ENCODE data around the gene LSM3.

LSM3 gene

DNA sequence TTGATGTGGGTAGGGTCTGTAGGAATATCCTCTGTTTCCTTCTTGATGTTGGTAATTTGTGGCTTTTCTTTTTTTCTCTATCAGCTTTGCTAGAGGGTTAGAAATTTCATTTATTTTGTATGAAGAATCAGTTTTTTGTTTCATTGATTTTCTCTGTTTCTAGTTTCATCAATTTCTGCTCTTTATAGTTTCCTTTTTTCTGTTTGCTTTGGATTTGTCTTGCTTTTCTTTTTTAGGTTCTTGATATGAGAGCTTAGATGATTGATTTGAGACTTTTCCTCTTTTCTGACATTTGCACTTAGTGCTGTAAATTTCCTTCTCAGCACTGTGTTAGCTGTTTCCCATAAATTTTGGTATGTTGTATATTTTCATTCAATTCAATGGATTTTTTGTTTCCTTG lies 61.3 kb downstream of the LSM3 start:
- no peaks in the 10 kb centered on the region for H3K36me3 ChIP-seq (ENCODE audit: low read depth)
- H3K9me3 ChIP-seq (ENCODE audit: severe bottlenecking) = no peaks in the 10 kb centered on the region
- no peak for DNase-seq (ENCODE audit: low spot score)
- ATAC-seq (ENCODE audit: low read depth) = no peak
- no peaks in the 10 kb centered on the region for H3K27me3 ChIP-seq (ENCODE audit: insufficient read depth, poor library complexity, severe bottlenecking)
- TF ChIP-seq, protein P1, sequence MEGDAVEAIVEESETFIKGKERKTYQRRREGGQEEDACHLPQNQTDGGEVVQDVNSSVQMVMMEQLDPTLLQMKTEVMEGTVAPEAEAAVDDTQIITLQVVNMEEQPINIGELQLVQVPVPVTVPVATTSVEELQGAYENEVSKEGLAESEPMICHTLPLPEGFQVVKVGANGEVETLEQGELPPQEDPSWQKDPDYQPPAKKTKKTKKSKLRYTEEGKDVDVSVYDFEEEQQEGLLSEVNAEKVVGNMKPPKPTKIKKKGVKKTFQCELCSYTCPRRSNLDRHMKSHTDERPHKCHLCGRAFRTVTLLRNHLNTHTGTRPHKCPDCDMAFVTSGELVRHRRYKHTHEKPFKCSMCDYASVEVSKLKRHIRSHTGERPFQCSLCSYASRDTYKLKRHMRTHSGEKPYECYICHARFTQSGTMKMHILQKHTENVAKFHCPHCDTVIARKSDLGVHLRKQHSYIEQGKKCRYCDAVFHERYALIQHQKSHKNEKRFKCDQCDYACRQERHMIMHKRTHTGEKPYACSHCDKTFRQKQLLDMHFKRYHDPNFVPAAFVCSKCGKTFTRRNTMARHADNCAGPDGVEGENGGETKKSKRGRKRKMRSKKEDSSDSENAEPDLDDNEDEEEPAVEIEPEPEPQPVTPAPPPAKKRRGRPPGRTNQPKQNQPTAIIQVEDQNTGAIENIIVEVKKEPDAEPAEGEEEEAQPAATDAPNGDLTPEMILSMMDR (IDR thresholded peaks at IDR 0.05; ENCODE audit: poor library complexity, severe bottlenecking) = no peak
- no peak overlapping the region for H3K4me3 ChIP-seq (ENCODE audit: severe bottlenecking)
- H3K4me1 ChIP-seq (ENCODE audit: insufficient read depth, poor library complexity, severe bottlenecking) = peaks cover 8% of the 10 kb centered on the region
- no peak overlapping the region for H3K27ac ChIP-seq (ENCODE audit: poor library complexity, severe bottlenecking)

DNA sequence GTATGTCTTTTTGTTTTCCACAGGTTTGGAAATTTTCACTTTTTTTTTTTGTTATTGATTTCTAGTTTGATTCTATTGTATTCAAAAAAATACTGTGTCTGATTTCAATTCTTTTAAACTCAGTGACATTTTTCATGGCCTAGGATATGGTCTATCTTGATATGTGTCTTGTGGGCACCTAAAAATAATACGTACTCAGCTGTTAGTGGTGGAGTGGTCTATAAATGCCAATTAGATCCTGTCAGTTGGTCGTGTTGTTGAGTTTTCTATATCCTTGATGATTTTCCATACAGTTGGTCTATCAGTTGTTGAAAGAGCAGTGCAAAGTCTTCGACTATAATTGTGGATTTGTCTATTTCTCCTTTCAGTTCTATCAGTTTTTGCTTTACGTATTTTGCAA lies 61.7 kb downstream of the LSM3 start:
- H3K36me3 ChIP-seq (ENCODE audit: low read depth) = no peaks in the 10 kb centered on the region
- ATAC-seq (ENCODE audit: low read depth) (no peak), DNase-seq (ENCODE audit: low spot score) (no peak)
- no peak overlapping the region for H3K4me3 ChIP-seq (ENCODE audit: severe bottlenecking)
- no peaks in the 10 kb centered on the region for H3K27me3 ChIP-seq (ENCODE audit: insufficient read depth, poor library complexity, severe bottlenecking)
- TF ChIP-seq, protein P1 (IDR thresholded peaks at IDR 0.05; ENCODE audit: poor library complexity, severe bottlenecking) = no peak
- peaks cover 4% of the 10 kb centered on the region for H3K4me1 ChIP-seq (ENCODE audit: insufficient read depth, poor library complexity, severe bottlenecking)
- no peaks in the 10 kb centered on the region for H3K9me3 ChIP-seq (ENCODE audit: severe bottlenecking)
- H3K27ac ChIP-seq (ENCODE audit: poor library complexity, severe bottlenecking) = no peak overlapping the region

DNA sequence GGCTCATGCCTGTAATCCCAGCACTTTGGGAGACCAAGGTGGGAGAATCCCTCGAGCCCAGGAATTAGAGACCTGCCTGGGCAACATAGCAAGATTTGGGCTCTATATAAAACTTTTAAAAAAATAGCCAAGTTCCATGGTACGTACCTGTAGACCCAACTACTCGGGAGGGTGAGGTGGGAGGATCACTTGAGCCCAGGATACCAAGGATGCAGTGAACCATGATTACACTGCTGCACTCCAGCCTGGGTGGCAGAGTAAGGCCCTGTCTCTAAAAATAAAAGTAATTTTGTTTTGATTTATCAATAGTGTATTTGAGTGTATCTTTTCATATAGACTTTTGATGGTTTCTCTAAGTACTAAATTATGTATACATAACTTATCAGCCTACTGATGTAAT lies 63.1 kb downstream of the LSM3 start:
- H3K9me3 ChIP-seq (ENCODE audit: severe bottlenecking) = no peaks in the 10 kb centered on the region
- ATAC-seq (ENCODE audit: low read depth) = no peak
- no peaks in the 10 kb centered on the region for H3K27me3 ChIP-seq (ENCODE audit: insufficient read depth, poor library complexity, severe bottlenecking)
- no peaks in the 10 kb centered on the region for H3K4me1 ChIP-seq (ENCODE audit: insufficient read depth, poor library complexity, severe bottlenecking)
- TF ChIP-seq, protein P1 (IDR thresholded peaks at IDR 0.05; ENCODE audit: poor library complexity, severe bottlenecking) = no peak
- no peaks in the 10 kb centered on the region for H3K36me3 ChIP-seq (ENCODE audit: low read depth)
- no peak for DNase-seq (ENCODE audit: low spot score)
- no peak overlapping the region for H3K4me3 ChIP-seq (ENCODE audit: severe bottlenecking)
- no peak overlapping the region for H3K27ac ChIP-seq (ENCODE audit: poor library complexity, severe bottlenecking)

DNA sequence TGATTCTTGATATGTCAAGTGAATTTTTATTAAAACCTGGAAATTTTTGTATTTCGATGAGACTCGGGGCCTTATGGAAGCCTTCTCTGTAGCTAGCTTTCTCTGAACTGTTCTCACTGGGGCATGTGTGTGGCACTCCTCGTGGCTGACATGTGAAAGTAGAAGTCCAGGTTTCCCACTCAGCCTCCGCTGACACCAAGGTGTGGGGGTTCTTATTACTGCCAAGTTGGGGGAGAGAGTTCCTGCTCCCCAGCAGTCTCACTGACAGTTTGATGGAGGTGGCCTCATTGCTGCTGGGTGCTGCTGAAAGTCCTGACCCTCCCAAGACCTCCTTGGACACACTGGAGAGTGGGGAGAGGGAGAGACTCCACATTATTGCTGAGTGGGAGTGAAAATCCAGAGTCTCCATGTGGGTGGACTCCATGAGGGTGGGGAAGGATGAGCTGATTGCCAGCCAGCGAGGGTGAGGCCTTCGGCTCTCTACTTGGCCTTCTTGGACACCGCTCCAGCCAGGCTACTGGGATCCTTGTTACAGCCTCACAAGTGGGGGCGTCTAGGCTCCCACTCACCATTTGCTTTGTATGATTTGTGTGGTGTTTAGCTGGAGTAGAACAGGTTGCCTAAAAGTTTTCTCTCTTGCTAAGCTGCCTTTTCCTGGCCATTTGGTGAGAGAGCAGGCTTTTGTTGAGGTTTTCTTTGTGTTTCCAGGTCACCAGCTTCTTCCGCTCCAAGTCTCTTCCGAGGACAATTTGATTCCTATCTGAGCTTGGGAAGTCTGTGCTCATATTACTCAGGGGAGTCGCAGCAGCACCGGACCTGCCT lies 64.1 kb downstream of the LSM3 start:
- Histone ChIP-seq H3K36me3 (ENCODE audit: low read depth) (no peaks in the 10 kb centered on the region), H3K27ac (ENCODE audit: poor library complexity, severe bottlenecking) (no peak overlapping the region), H3K4me1 (ENCODE audit: insufficient read depth, poor library complexity, severe bottlenecking) (no peaks in the 10 kb centered on the region), H3K4me3 (ENCODE audit: severe bottlenecking) (no peak overlapping the region), H3K9me3 (ENCODE audit: severe bottlenecking) (no peaks in the 10 kb centered on the region), H3K27me3 (ENCODE audit: insufficient read depth, poor library complexity, severe bottlenecking) (no peaks in the 10 kb centered on the region)
- TF ChIP-seq, protein P1 (IDR thresholded peaks at IDR 0.05; ENCODE audit: poor library complexity, severe bottlenecking) = no peak
- no peak for DNase-seq (ENCODE audit: low spot score)
- no peak for ATAC-seq (ENCODE audit: low read depth)

DNA sequence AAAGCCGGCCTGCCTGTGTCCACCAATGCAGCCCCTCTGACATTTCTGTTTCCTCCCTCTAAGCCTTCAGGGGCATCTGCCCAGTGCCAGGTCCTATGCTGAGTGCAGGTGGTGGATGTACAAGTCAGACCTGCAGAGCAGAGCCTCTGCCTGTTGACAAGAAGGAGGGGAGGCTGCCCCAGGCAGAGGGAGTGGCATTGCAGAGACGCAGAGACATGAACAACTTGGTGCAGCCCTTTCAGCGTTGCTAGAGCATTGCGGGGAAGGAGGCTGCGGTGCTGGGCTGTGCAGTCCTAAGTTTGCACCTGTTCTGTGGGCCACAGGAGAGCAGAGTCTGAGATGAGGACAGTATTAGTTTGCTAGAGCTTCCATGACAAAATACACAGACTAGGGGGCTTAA lies 65.2 kb downstream of the LSM3 start:
- H3K4me1 ChIP-seq (ENCODE audit: insufficient read depth, poor library complexity, severe bottlenecking) = no peaks in the 10 kb centered on the region
- H3K27ac ChIP-seq (ENCODE audit: poor library complexity, severe bottlenecking) = no peak overlapping the region
- TF ChIP-seq, protein P1 (IDR thresholded peaks at IDR 0.05; ENCODE audit: poor library complexity, severe bottlenecking) = no peak
- no peaks in the 10 kb centered on the region for H3K9me3 ChIP-seq (ENCODE audit: severe bottlenecking)
- DNase-seq (ENCODE audit: low spot score) (no peak), ATAC-seq (ENCODE audit: low read depth) (no peak)
- no peak overlapping the region for H3K4me3 ChIP-seq (ENCODE audit: severe bottlenecking)
- H3K27me3 ChIP-seq (ENCODE audit: insufficient read depth, poor library complexity, severe bottlenecking) = no peaks in the 10 kb centered on the region
- H3K36me3 ChIP-seq (ENCODE audit: low read depth) = no peaks in the 10 kb centered on the region

Measured in RWPE2 (cell line).